Measurements from ENCODE around the gene CYB561D1.
"Not testable (repeated sequence)": the region's sequence is repeated elsewhere in the genome, so short reads cannot be mapped to it uniquely, and the experiment has no call there.

CYB561D1 gene, protein sequence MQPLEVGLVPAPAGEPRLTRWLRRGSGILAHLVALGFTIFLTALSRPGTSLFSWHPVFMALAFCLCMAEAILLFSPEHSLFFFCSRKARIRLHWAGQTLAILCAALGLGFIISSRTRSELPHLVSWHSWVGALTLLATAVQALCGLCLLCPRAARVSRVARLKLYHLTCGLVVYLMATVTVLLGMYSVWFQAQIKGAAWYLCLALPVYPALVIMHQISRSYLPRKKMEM

DNA sequence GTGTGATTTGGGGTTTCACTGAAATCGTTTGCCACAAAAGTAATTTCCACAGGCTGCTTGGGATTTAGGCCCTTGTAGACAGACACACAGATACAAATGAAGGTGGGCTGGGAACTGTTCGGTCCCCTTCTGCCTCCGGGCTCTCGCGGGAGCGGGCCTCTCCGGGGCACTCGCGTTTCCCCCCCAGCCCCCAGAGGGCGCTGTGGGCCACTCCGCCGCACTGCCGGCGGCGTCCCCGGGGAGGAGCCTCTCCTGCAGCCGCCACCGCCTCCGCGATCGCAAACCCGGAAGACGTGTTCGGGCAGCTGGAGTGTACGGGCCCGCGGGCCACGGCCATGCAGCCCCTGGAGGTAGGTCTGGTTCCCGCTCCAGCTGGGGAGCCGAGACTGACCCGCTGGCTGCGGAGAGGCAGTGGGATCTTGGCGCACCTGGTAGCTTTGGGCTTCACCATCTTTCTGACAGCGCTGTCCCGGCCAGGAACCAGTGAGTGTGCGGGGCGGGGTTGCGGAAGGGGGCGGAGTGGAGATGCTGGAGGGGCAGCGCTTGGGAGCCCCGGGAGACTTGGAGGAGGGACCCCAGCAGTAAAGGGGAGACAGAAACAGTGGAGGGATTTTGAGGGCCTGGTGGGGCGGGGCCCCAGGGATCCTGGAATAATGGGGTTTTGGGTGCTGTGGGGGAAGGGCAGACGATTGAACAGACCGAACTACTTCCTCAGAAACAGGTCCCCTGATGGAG lies at the start of gene CYB561D1:
Gene CYB561D1, plus strand, starts transcription at position 290 of the 735 bp plus-strand sequence. Its CDS starts 46 bp downstream, at position 336.
- TF ChIP-seq LEF1 (IDR thresholded peaks at IDR 0.05; ENCODE audit: borderline replicate concordance) = no peak
- TF ChIP-seq FOXK2 (IDR thresholded peaks at IDR 0.05) = no peak
- TF ChIP-seq ELF4 (IDR thresholded peaks at IDR 0.05) = peak; percentile 98
- TF ChIP-seq CTBP1 (IDR thresholded peaks at IDR 0.05; ENCODE audit: borderline replicate concordance) = peak; percentile 56; the same call in 1 of the 2 replicates
- peak; percentile 97 for DNase-seq (ENCODE audit: extremely low spot score)
- CTCF ChIA-PET = interaction anchor here (0.7 to 9.8 kb wide), 12 partner anchors 10 to 1112 kb away, joined by 3 to 115 read pairs (median 4); partner anchors contain the start of genes ATXN7L2, PSMA5 and PSRC1
- POLR2A ChIA-PET = interaction anchor here (1.0 to 3.3 kb wide), 6 partner anchors 10 to 69 kb away, joined by 3 to 14 read pairs (median 5); partner anchors contain the start of genes ATXN7L2 and PSMA5

DNA sequence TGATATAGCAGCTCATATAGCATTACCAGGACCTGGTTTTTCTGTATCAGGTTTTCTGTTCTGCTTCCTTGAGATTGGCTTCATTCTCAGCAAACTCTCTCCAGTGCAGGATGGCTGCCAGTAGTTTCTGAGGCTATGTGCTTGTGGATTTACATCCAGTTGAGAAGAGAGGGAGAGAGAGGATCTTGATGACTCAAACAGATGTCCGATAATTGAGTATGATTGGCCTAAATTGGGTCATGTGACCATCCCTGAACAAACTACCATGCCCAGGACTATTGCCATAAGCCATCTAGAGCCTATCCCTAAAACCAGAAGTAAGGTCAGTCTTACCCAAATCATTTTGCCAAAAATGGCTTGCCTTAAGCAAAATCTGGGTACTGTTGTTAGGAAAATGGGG lies 49.5 kb upstream of the CYB561D1 start:
- no peak for DNase-seq (ENCODE audit: extremely low spot score)
- POLR2A ChIA-PET = interaction anchor here (1.0 kb wide), 1 partner anchor 19 kb away, joined by 4 read pairs; the partner anchor contains the start of gene PSMA5
- CTCF ChIA-PET = interaction anchor here (1.3 kb wide), 1 partner anchor 9 kb away, joined by 3 read pairs; no protein-coding TSS in a partner anchor
- no peak for TF ChIP-seq SUZ12 (IDR thresholded peaks at IDR 0.05)
- TF ChIP-seq NFRKB (IDR thresholded peaks at IDR 0.05) = no peak
- TF ChIP-seq, protein P1, sequence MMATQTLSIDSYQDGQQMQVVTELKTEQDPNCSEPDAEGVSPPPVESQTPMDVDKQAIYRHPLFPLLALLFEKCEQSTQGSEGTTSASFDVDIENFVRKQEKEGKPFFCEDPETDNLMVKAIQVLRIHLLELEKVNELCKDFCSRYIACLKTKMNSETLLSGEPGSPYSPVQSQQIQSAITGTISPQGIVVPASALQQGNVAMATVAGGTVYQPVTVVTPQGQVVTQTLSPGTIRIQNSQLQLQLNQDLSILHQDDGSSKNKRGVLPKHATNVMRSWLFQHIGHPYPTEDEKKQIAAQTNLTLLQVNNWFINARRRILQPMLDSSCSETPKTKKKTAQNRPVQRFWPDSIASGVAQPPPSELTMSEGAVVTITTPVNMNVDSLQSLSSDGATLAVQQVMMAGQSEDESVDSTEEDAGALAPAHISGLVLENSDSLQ (IDR thresholded peaks at IDR 0.05) = no peak
- TF ChIP-seq SP1 (IDR thresholded peaks at IDR 0.05) = no peak
- TF ChIP-seq ZNF384 (IDR thresholded peaks at IDR 0.05) = no peak

DNA sequence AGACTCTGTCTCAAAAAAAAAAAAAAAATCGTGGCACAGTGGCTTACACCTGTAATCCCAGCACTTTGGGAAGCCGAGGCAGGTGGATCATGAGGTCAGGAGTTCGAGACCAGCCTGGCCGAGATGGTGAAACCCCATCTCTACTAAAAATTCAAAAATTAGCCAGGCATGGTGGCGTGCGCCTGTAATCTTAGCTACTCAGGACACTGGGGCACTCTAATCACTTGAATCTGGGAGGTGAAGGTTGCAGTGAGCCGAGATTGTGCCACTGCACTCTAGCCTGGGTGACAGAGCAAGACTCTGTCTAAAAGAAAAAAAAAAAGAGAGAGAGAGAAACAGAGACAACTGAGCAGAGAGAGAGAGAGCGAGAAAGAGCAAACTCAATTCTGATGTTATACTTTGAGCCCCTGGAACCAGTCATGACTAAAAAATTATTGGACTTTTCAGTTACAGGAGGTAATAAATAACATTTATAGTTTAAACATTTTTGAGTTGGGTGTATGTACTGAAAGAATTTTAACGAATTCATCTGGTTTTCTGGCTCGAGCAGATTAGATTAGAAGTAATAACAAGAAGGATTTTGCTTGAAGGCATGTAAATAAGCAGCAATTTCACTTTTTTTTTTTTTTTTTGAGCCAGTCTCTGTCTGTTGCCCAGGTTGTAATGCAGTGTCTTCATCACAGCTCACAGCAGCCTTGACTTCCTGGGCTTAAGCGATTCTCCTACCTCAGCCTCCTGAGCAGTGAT lies 47.8 kb upstream of the CYB561D1 start:
- DNase-seq (ENCODE audit: extremely low spot score); POLR2A ChIA-PET; CTCF ChIA-PET: not testable (repeated sequence)

DNA sequence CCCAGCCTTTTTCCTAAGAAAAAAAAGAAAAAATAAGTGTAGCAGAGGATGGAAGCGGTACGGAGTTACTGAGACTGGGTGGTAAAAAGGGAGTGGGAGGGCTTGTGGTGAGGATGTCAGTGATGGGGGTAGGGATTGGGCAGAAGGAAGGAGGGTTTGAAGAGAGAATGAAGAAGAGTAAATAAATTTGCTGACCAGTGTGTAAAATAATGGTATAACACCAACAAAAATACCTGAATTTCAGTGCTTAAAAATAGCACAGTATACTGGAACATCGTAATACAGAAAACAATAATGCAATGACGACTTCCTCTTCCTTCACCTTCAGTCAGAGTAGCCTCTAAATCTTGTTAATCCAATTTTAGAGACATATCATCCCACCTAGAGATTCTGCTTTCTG lies 46.4 kb upstream of the CYB561D1 start:
- TF ChIP-seq FOXK2 (IDR thresholded peaks at IDR 0.05) (no peak), FOXM1 (IDR thresholded peaks at IDR 0.05; ENCODE audit: borderline replicate concordance) (no peak), CTBP1 (IDR thresholded peaks at IDR 0.05; ENCODE audit: borderline replicate concordance) (no peak), FOXA1 (IDR thresholded peaks at IDR 0.05) (no peak), ZNF384 (IDR thresholded peaks at IDR 0.05) (no peak), ARNT (IDR thresholded peaks at IDR 0.05) (no peak), ELF4 (IDR thresholded peaks at IDR 0.05) (no peak), TARDBP (IDR thresholded peaks at IDR 0.05) (no peak), SUZ12 (IDR thresholded peaks at IDR 0.05) (no peak), L3MBTL2 (conservative IDR thresholded peaks at IDR 0.05) (no peak), LEF1 (IDR thresholded peaks at IDR 0.05; ENCODE audit: borderline replicate concordance) (no peak), HDGF (IDR thresholded peaks at IDR 0.05; ENCODE audit: borderline replicate concordance) (no peak), NFRKB (IDR thresholded peaks at IDR 0.05) (no peak), BHLHE40 (IDR thresholded peaks at IDR 0.05; ENCODE audit: borderline replicate concordance) (no peak)
- TF ChIP-seq, protein P1 (IDR thresholded peaks at IDR 0.05) = no peak
- ChIA-PET POLR2A (no interaction called here), CTCF (interaction anchor here (0.7 kb wide), 1 partner anchor 469 kb away, joined by 5 read pairs; no protein-coding TSS in a partner anchor)
- DNase-seq (ENCODE audit: extremely low spot score) = no peak

DNA sequence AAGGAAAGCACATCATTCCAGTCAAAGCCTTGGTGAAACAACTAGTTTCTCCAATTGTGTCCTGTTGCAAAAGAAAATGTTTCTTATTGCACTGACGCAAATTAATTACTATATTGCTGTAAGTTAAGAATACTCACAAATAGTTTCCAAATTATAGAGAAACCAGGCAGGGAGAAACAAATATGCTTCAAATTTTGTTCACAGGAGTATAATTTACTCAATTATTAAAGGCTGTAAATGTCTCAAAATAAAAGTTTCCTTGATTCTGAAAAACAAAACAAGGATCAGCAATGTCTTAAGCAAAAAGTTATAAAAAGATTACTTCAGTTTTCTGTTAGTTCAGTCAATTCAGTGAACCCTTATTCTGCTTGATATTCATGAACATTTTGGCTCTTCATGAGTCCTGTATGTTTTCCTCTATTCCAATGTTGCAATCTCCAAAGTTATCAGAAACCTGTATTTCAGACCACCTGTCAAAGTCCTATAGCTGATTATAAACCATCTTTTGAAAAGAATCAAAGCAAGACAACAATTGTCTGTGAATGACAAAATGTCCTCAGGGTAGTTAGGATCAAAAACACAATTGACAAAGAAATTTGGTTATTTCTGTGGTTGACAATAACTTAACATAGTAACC lies 39.3 kb upstream of the CYB561D1 start:
- TF ChIP-seq NFRKB (IDR thresholded peaks at IDR 0.05) (no peak), LEF1 (IDR thresholded peaks at IDR 0.05; ENCODE audit: borderline replicate concordance) (no peak), L3MBTL2 (conservative IDR thresholded peaks at IDR 0.05) (no peak), TARDBP (IDR thresholded peaks at IDR 0.05) (no peak)
- ChIA-PET POLR2A (no interaction called here), CTCF (no interaction called here)
- no peak for DNase-seq (ENCODE audit: extremely low spot score)

DNA sequence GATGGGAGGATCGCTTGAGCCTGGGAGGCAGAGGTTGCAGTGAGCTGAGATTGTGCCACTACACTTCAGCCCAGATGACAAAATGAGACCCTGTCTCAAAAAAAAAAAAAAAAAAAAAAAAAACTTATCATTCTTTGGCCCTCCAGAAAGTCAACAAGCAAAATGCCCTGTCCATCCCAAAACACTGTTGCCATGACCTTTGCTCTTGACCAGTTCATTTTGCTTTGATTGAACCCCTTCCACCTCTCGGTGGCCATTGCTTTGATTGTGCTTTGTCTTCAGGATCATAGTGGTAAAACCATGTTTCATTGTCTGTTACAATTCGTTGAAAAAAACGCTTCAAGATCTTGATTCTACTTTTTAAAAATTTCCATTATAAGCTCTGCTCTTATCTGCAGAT lies 36.1 kb upstream of the CYB561D1 start:
- ChIA-PET POLR2A (no interaction called here), CTCF (no interaction called here)
- TF ChIP-seq ZNF384 (IDR thresholded peaks at IDR 0.05) (no peak), FOXK2 (IDR thresholded peaks at IDR 0.05) (no peak), ELF4 (IDR thresholded peaks at IDR 0.05) (no peak), TARDBP (IDR thresholded peaks at IDR 0.05) (no peak), NFRKB (IDR thresholded peaks at IDR 0.05) (no peak), SP1 (IDR thresholded peaks at IDR 0.05) (no peak), HDGF (IDR thresholded peaks at IDR 0.05; ENCODE audit: borderline replicate concordance) (no peak), FOXA1 (IDR thresholded peaks at IDR 0.05) (no peak), SUZ12 (IDR thresholded peaks at IDR 0.05) (no peak), L3MBTL2 (conservative IDR thresholded peaks at IDR 0.05) (no peak), LEF1 (IDR thresholded peaks at IDR 0.05; ENCODE audit: borderline replicate concordance) (no peak), BHLHE40 (IDR thresholded peaks at IDR 0.05; ENCODE audit: borderline replicate concordance) (no peak), CTBP1 (IDR thresholded peaks at IDR 0.05; ENCODE audit: borderline replicate concordance) (no peak), FOXM1 (IDR thresholded peaks at IDR 0.05; ENCODE audit: borderline replicate concordance) (no peak), ARNT (IDR thresholded peaks at IDR 0.05) (no peak)
- DNase-seq (ENCODE audit: extremely low spot score) = no peak
